HG03439 (cell line): ENCODE results near the gene DAZAP1.

ENCODE experiments used
- ATAC-seq: cut with Tn5 transposase; IDR thresholded peaks from one replicate; pipeline ENCODE4 v1.9.1; 2021; ENCODE audit warnings: mild to moderate bottlenecking, moderate library complexity; ENCODE audit not compliant: unreplicated experiment

DAZAP1 gene

GRCh38 chr19:1407528-1408299, at the start of gene DAZAP1:
Gene DAZAP1, plus strand, starts transcription at chr19:1407586. Its CDS starts 188 bp downstream, at chr19:1407774.
- peak; percentile 25 for ATAC-seq

- ATAC-seq, result no peak
Measured at GRCh38 chr19:1360126-1360817, 47.1 kb upstream of the DAZAP1 start.

- no peak for ATAC-seq
Measured at GRCh38 chr19:1360818-1361461, 46.4 kb upstream of the DAZAP1 start.

GRCh38 chr19:1361601-1362386, 45.6 kb upstream of the DAZAP1 start:
- ATAC-seq, result no peak

GRCh38 chr19:1362387-1363257, 44.8 kb upstream of the DAZAP1 start:
- ATAC-seq, result no peak

- ATAC-seq, result no peak
Measured at GRCh38 chr19:1363599-1363998, 43.8 kb upstream of the DAZAP1 start.

GRCh38 chr19:1364070-1364704, 43.2 kb upstream of the DAZAP1 start:
- no peak for ATAC-seq

- ATAC-seq, result no peak
Measured at GRCh38 chr19:1365319-1366269, 41.8 kb upstream of the DAZAP1 start.

GRCh38 chr19:1366296-1366695, 41.1 kb upstream of the DAZAP1 start:
- no peak for ATAC-seq

- no peak for ATAC-seq
Measured at GRCh38 chr19:1366899-1367870, 40.2 kb upstream of the DAZAP1 start.

GRCh38 chr19:1369214-1369805, 38.1 kb upstream of the DAZAP1 start:
- ATAC-seq, result no peak

GRCh38 chr19:1370579-1371361, 36.6 kb upstream of the DAZAP1 start:
- ATAC-seq, result no peak

GRCh38 chr19:1373042-1373533, 34.3 kb upstream of the DAZAP1 start:
- ATAC-seq, result no peak

GRCh38 chr19:1373534-1374249, 33.7 kb upstream of the DAZAP1 start:
- no peak for ATAC-seq

GRCh38 chr19:1374250-1374577, 33.2 kb upstream of the DAZAP1 start:
- ATAC-seq, result no peak

- ATAC-seq, result no peak
Measured at GRCh38 chr19:1376415-1376805, 31.0 kb upstream of the DAZAP1 start.
